Activated CD4-positive, CD25-positive, alpha-beta regulatory T cell treated with anti-CD3 and anti-CD28 coated beads, Interleukin-2, amount 50 U/mL, for 24 hours (primary cell): ENCODE results near the gene KRR1.

ENCODE experiments used
- ATAC-seq, 2 donors: fragments of 150-1000 bp; cut with Tn5 transposase; one replicate each; pipeline ENCODE4 v1.10.0; 2021; ENCODE audit warnings: mild to moderate bottlenecking in 1 of 2, moderate library complexity in 1 of 2

The KRR1 gene

DNA sequence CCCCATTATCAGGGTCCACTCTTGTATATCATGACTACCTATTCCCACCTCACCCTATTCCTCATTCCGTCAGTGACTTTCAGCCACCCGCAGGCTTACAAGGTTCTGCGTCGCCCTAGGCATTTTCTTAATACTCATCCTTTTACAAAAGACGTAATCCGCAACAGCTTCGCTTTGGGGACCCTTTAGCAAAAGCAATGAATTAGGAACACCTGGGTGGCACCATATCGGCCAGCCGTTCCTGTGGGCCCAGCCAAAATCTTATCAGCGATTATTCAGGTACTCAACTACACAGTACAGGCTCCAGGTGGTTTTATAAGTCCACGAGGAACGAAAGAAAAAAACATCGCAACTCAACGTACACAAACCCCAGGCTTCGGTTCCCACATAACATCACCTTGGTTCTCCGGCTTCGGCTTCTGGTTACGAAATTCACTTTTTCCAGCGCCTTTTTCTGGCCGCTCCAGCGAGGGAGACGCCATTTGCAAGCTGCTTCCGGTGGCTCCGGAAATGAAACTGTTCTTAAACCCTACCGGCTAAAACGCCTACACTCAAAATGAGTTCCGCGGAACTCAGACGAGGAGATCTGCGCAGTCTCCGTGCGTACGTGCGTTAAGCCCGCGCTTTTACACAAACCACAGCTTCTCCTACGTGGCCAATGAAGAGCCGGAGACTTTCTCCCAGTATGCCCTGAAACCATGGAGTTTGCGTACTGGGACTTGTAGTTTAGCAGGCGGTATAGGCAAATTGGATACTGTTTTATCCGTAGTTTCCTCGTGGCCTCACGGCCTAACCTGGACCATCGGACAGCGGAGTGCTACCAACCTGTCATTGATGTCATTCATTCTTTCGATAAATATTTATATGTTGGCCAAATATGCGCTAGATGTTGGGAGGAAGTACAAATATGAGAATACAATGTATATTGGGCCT, at the start of gene KRR1:
Gene KRR1 (minus strand): TSS at position 494 of the 933 bp plus-strand sequence. CDS start 12 bp downstream, at position 482.
- ATAC-seq, result peak; percentile 97 to 98

DNA sequence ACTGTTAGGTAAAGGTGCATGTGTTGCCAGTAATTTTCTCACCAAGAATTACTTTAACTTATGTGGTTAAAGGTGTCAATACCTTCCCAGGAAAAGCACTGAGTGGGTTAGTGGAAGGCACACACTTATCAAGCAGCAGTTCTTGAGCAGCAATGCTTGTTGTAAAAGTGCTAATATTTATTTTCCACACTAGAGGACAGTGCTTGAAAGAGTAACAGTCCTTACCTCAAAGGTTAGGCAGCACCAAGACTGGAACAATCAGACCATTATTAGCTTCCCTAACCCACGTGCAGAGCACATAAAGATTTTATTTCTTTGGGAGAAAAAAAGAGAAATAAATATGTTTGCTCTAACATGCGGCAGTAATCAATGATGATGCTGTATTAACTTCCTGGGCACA, 48.8 kb upstream of the KRR1 start:
- ATAC-seq, result no peak

DNA sequence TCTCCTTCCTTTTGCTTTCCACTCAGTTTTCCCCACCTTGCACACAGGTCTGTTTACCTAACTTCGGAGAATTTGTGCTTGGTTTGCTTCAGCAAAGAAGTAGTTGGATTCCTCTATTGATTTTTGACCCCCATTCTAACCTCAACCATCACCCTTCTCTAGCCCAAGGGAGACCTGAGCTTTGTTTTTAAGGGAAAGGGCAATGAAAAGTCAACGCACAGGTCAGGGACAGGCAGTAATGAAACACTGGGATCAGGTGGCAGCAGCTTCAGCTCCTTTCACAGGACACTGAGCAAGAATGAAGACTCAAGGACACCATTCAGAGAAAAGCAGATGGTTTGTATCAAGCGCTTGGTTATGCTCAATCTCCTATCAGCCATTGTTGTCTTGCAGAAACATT, 46.9 kb upstream of the KRR1 start:
- no peak for ATAC-seq

- ATAC-seq, result no peak
Observed at GRCh38 chr12:75556311-75556899, 45.0 kb upstream of the KRR1 start.

GRCh38 chr12:75554556-75554880, 43.1 kb upstream of the KRR1 start:
- ATAC-seq, result no peak

- ATAC-seq, result no peak
Observed at GRCh38 chr12:75553836-75554555, 42.6 kb upstream of the KRR1 start.

GRCh38 chr12:75553398-75553797, 42.0 kb upstream of the KRR1 start:
- ATAC-seq, result no peak

- ATAC-seq, result peak in 1 of 2 donors; percentile 24
Observed at GRCh38 chr12:75551477-75551876, 40.1 kb upstream of the KRR1 start.

GRCh38 chr12:75550401-75551240, 39.2 kb upstream of the KRR1 start:
- peak in 1 of 2 donors; percentile 13 for ATAC-seq

GRCh38 chr12:75549989-75550388, 38.6 kb upstream of the KRR1 start:
- ATAC-seq, result no peak

DNA sequence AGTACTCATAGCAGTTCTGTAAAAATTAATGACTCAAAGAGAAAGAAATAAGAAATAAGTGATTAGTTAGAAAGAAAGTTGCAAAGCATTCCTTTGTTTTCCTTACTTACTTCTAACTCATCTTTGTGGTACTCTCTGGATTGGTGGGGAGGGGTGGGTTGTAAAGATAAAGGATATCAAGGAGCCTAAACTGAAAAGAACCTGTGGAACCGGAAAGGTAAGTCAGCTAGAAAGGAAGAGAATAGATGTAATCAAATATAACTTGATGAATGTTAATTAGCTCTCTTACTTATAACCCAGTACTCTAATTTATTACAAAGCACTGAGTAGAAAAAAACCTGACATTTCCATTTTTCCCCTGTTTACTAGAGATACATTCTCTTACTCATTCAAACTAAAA, 37.5 kb upstream of the KRR1 start:
- ATAC-seq, result no peak

DNA sequence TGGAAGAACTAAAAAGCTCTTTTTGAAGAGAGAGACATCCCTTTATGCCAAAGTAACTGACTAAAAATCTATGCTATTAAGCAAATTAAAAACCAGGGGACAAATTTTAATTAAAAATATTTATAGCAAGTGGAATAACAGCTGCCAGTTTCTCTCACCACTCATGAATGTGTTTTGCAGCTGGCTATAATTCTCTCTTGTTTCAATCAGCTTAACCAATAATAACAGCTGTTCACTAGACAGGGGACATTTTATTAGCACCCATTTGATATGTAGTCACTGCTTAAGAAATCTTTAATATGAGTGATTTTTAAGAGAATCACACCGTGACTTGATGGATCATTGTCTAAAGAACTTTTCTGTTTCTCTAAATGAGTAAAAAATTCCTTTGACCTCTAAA, 34.2 kb upstream of the KRR1 start:
- no peak for ATAC-seq

DNA sequence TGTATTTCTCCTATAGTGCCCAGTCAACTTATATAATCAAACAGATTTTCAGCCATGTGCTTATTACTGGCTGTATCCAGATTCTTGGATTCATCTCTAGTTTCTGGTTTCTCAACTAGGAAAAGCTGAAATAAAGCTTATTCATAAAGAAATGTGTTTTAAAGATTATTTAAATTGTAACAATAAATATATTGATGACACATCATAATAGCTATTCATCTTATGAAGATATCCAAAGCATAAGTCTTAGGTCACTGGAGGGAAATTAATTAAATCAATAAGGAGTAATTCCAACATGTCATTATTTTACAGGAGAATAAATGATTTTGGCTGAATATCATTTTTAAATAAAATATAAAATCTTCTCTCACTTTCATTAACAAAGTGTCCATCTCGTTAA, 32.1 kb upstream of the KRR1 start:
- ATAC-seq, result no peak

DNA sequence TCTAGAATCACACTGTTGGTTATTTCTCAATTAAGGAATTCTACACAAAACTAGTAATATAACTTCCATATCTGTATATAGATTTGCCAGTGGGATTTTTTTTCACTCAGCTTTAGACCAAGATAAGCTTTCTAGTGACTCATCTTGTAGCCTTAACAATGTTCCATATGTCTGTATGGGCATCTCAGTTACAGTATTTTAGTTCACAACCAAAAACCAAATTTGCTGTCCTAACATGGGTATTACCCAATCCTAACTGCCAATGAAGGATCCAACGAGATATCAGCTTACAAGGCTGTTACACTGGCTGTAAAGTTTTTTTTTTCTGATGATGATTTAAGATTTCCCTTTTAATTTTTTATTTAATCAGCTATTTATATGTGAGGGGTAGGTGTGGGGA, 31.5 kb upstream of the KRR1 start:
- no peak for ATAC-seq

DNA sequence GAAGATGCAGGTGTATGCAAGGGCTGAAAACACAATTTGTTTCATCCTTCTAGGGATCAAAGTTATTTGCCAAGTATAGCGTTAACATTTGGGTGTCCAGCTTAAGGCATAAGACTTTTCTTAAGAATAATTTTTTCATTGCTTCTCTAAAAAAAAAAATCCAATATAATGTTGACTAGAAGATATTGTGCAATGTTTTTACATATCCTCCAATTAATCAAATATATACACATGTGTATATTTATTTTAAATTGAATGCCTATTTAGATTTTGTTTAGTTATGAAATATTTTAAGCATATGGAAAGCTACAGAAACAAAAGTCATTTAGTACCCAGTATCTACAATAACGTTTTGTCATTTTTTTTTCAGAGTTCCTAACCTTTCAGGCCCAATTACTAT, 28.5 kb upstream of the KRR1 start:
- ATAC-seq, result no peak

DNA sequence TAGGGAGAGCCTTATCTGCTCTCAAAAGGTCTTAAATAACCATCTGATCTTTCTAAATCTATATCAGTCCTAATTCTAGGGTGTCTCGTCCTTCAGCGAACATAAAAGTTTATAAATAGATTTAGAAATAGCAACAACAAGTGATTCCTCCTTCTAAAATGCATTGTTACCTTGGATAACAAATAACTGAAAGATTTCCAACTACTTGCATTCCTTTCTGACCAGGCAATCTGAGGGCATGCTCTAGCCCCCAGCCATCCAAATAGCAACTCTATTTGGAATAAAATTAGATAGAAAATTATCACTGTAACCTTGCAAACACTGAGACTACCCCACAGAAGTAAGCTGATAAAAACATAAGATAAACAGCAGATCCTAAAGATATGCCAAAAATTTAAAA, 21.8 kb upstream of the KRR1 start:
- ATAC-seq, result no peak

DNA sequence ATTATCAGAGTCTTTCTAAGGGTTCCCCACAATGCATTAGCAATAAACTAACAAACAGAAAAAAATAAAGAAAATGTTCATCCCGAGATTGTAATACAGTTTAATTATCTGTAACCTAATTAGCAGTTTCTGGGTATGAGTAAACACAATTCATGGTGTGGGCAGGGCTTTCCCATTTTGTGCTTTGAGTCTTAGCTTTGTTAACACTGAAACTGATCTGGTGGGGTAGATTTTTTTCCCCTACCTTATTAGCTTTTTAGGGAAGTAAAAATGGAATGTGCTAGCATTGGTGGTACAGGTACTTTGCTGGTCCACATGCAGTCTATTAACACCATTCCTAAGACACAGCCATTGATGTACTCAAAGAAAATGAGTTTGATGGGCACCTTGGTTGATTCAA, 18.4 kb upstream of the KRR1 start:
- ATAC-seq, result no peak

- ATAC-seq, result no peak
Observed at GRCh38 chr12:75529316-75529715, 17.9 kb upstream of the KRR1 start.

DNA sequence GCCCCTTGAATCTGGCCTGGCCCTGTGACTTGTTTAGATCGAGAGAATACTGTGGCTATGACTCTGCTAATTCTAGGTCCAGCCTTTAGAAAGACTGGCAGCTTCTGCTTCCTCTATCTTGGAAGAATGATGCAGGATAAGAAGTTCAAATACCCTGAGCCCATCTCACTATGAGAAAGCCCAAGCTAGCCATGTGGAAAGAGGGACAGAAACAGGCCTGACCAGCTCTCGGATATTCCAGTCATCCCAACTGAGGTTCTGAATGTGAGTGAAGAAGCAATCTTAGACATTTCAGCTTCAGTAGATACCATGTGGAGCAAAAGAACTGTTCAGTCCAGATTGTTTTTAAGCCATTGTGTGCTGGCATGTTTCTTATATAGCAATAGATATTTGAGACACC, 17.3 kb upstream of the KRR1 start:
- no peak for ATAC-seq

- ATAC-seq, result no peak
Observed at GRCh38 chr12:75528272-75528671, 16.9 kb upstream of the KRR1 start.

DNA sequence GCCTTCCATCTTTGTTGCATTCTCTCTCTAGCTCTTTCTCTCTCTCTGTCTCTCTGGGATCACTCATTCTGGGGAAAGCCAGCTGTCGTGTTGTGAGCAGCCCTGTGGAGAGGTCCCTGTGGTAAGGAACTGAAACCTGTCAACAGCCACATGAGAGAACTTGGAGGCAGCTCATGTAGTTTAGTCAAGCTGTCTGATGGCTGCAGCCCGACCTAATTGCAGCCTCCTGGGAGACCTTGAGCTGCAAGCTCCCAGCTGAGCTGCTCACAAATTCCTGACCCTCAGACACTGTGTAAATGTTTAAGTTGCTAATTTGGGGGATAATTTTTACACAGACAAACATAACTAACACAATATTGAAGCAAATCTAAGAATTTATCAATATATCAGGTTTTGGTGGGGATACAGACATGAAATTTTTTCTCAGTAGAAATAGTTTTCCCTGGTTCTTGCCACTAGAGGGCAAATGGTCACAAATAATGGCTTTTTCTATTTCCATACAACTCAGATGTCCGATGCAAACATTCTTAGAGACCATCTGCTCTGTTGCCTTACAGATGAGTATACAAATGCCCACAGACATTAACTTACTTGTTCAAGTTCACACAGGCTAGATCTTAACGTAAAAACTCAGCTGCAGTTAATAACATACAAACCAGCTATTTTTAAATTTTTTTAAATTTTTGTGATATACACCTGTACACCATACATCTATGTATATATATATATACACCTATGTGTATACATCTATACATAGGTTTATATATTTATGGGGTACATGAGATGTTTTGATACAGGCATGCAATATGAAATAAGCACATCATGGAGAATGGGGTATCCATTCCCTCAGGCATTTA, 15.5 kb upstream of the KRR1 start:
- peak; percentile 38 to 59 for ATAC-seq

- no peak for ATAC-seq
Observed at GRCh38 chr12:75525263-75525662, 13.9 kb upstream of the KRR1 start.
